Measurements from ENCODE around the gene C1orf115.
A peak's percentile ranks its signal among the peaks of the same experiment; 100 is the strongest.
"Not testable (repeated sequence)": the region's sequence is repeated elsewhere in the genome, so short reads cannot be mapped to it uniquely, and the experiment has no call there.

The C1orf115 gene, protein sequence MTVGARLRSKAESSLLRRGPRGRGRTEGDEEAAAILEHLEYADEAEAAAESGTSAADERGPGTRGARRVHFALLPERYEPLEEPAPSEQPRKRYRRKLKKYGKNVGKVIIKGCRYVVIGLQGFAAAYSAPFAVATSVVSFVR

DNA sequence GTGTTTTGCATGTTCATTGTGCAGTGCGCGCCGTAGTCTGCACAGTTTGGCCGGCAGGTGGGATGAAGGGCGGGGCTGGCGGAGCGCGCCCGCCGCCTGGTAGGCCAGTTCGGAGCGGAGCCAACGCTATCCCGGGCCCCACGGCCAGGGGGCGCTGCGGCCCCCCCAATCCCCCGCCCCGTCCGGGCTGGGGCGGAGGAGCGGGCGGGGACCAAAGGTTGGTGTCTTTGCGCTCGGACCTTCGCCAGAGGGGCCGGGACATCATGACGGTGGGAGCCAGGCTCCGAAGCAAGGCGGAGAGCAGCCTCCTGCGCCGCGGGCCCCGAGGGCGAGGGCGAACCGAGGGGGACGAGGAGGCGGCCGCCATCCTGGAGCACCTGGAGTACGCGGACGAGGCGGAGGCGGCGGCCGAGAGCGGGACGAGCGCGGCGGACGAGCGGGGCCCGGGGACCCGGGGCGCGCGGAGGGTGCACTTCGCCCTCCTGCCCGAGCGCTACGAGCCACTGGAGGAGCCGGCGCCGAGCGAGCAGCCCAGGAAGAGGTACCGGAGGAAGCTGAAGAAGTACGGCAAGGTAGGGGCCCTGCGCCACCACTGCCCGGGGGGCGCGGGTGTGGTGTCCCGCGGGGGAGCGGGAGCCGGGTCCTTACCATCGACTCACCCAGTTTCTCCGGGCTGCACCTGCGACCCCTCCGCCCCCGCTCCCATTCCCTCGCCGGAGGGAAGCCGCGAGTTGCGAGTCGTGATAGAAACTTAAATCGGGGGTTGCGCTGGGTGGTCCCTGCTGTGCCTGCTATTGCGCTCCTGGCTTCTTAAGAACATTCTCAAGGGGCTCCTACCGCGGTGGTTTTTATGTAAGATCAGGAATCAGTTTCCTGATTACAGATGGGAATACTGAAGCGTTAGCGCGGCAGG, at the start of gene C1orf115:
C1orf115 (plus strand) TSS at position 224 of the 913 bp plus-strand sequence; CDS start at position 264, 40 bp downstream.
- peak; percentile 25 to 44 for DNase-seq (ENCODE audit: low read depth in 2 of 2)

- DNase-seq (ENCODE audit: low read depth in 2 of 2): no peak
Measured at GRCh38 chr1:220642285-220642684, 47.9 kb upstream of the C1orf115 start.

DNA sequence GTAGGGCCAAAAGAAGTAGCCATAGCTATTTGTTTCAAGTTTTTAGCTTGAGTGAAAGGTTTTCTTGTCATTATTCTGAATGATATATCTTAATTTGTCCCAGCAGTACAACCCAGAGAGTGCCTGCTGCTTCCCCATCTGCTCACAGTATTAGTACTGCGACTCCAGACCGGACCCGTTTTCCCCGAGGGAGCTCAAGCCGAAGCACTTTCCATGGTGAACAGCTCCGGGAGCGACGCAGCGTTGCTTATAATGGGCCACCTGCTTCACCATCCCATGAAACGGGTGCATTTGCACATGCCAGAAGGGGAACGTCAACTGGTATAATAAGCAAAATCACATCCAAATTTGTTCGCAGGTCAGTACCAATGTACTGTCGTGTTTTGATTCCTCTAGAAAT, 37.2 kb upstream of the C1orf115 start:
- no peak for DNase-seq (ENCODE audit: low read depth in 2 of 2)

GRCh38 chr1:220655509-220655908, 34.7 kb upstream of the C1orf115 start:
- no peak for DNase-seq (ENCODE audit: low read depth in 2 of 2)

DNA sequence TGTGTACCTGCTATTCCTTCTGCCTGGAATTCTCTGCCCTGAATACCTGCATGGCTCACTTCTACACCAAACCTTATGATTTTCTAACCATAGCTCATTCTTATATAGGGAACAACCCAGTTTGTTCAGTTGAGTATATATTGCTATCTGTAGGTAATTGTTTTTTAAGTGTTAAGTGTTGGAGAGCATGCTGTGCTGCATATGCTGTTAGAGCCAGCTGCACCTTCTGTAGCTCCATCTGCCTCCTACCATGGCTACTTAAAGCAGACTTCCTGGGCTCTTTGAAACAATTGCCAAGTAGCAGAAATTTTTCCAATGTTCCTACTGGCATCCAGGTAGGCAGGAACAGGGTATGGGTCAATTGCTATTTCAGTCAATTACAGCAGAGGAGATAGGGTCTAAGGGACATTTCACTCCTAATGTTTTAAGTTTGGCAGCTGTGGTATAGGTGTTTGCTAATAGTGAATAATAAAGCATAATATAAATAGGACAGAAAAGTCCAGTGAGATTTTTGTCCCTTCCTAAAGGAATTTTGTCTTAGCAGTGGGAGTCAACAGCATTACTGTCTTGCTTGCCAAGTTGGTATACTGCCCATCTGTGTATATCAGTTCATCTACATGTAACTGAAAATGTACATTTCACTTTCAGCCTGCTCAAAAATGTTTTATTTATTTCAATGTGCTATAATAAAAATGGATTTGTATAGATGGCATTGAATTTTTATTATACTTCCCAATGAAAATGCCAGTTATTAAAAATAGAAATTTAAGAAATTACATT, 34.0 kb upstream of the C1orf115 start:
- DNase-seq (ENCODE audit: low read depth in 2 of 2): no peak

GRCh38 chr1:220666349-220666748, 23.8 kb upstream of the C1orf115 start:
- no peak for DNase-seq (ENCODE audit: low read depth in 2 of 2)

DNA sequence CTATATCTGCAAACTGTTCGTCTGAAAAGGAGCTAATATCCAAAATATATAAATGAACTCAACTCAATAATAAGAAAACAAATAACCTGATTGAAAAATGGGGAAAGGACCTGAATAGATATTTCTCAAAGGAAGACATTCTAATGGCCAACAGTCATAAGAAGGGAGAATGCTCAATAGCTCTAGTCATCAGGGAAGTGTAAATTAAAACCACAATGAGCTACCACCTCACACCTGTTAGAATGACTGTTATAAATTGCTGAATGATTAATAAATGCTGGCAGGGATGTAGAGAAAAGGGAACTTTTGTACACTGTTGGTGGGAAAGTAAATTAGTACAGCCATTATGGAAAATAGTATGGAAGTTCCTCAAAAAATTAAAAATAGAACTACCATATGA, 21.2 kb upstream of the C1orf115 start:
- DNase-seq (ENCODE audit: low read depth in 2 of 2): no peak

DNA sequence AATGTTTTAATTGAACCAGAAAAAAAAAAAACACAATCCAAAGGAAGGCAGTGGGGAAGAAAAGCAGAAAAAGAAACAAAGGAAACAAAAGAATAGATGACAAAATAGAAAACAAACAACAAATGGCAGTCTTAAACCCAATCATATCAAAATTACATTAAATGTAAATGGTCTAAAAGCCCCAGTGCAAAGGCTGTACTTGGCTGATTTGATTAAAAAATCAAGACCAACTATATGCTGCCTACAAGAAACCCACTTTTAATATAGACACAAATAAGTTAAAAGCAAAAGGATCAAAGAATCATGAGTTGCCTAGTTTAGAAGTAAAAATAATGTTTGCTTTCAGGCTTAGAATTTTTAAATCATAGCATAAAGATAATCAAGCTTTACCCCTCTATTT, 19.8 kb upstream of the C1orf115 start:
- no peak for DNase-seq (ENCODE audit: low read depth in 2 of 2)

- DNase-seq (ENCODE audit: low read depth in 2 of 2): no peak
Measured at GRCh38 chr1:220673921-220674320, 16.2 kb upstream of the C1orf115 start.

DNA sequence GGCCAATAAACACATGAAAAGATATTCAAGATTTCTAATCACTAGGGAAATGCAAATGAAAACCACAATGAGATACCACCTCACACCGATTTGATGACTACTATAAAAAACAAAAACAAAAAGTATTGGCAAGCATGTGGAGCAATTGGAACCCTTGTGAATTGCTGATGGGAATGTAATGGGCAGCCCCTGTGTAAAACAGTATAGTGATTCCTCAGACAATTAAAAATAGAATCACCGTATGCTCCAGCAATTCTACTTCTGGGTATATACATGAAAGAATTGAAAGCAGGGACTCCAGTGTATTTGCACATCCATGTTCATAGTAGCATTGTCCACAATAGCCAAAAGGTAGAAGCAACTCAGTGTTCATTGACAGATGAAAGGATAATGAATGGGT, 12.9 kb upstream of the C1orf115 start:
- DNase-seq (ENCODE audit: low read depth in 2 of 2): no peak

- no peak for DNase-seq (ENCODE audit: low read depth in 2 of 2)
Measured at GRCh38 chr1:220680085-220680687, 10.0 kb upstream of the C1orf115 start.

- DNase-seq (ENCODE audit: low read depth in 2 of 2): no peak
Measured at GRCh38 chr1:220681220-220681880, 8.8 kb upstream of the C1orf115 start.

DNA sequence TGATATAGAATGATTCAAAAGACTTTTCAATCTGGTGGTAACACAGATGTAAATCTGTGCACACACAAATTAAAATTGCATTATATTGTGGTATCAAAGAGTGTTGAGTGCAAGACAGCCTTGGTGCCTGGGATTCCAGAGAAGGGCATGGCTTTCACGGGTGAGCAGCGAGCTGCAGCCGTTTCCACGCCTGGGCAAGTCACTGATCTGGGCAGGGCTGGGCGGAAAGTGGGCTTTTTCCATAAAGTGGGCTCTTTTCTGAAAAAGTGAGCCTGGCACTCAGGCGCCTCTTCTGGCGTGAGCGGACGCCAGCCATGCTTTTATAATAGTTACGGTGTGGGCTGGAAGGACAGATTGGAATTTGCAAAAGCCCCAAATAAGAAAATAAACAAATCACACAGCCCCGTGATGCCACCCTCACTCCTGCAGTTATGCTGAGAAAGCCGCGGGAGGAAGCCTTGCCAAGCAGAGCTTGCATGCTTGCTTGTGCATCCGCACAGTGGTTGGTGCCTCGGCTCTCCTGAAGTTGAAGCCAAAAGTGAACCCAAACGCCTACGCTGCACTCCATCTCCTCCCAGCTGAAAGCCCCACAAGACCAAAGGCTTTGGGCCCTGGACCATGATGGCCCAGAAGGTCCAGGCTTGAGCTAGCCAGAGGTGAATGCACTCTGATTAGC, 7.1 kb upstream of the C1orf115 start:
- DNase-seq (ENCODE audit: low read depth in 2 of 2): no peak

GRCh38 chr1:220683716-220684115, 6.4 kb upstream of the C1orf115 start:
- DNase-seq (ENCODE audit: low read depth in 2 of 2): not testable (repeated sequence)

- DNase-seq (ENCODE audit: low read depth in 2 of 2): no peak
Measured at GRCh38 chr1:220684890-220685289, 5.3 kb upstream of the C1orf115 start.

GRCh38 chr1:220685879-220686278, 4.3 kb upstream of the C1orf115 start:
- DNase-seq (ENCODE audit: low read depth in 2 of 2): no peak

- no peak for DNase-seq (ENCODE audit: low read depth in 2 of 2)
Measured at GRCh38 chr1:220687809-220688208, 2.4 kb upstream of the C1orf115 start.

DNA sequence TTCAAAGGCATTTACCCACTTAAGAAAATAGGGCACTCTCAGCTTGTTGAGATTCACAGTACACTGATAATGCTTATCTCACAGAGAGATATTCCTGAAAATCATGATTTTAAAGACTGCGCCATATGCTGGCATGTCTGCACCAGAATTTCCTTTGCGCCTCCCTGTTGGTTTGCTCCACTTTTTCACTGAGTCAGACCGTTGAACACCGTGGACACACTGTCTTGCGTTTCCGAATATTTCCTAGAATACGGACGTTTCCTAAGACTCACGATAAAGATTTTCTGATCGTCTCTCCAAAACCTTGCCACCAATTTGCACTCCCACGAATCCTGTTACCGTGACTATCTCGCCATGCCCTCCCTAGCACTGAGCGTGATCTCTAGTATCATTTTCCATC, 497 bp upstream of the C1orf115 start:
- DNase-seq (ENCODE audit: low read depth in 2 of 2): no peak

DNA sequence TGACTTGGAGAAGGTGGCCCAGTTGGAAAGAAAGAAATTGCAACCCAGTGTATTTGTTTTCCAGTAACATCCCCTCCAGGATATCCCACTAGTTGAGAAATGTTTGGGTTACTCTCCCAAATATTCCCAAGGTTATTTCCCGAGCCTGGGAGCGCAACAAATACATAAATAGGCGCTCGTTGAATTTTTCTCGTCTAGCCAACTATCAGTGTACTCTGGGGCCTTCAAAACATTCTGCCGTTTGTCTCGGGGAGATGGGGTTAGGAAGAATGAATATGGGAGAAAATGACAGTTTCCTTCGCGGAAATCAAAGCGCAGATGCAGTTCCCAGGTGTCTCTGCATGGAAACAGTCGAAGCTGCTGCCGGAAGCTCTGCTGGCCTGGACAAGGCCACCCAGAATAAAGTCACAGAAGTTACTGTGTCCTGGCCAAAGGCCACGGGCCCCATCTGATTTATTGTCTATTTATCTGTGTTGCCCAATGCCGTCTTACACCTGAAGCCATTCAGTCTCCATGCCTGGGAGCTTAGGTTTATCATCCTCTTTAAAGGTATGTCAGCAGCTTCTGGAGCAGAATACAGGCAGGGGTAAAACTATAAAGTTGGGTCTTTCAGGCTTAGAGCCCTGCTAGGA, 1.0 kb downstream of the C1orf115 start:
- no peak for DNase-seq (ENCODE audit: low read depth in 2 of 2)

DNA sequence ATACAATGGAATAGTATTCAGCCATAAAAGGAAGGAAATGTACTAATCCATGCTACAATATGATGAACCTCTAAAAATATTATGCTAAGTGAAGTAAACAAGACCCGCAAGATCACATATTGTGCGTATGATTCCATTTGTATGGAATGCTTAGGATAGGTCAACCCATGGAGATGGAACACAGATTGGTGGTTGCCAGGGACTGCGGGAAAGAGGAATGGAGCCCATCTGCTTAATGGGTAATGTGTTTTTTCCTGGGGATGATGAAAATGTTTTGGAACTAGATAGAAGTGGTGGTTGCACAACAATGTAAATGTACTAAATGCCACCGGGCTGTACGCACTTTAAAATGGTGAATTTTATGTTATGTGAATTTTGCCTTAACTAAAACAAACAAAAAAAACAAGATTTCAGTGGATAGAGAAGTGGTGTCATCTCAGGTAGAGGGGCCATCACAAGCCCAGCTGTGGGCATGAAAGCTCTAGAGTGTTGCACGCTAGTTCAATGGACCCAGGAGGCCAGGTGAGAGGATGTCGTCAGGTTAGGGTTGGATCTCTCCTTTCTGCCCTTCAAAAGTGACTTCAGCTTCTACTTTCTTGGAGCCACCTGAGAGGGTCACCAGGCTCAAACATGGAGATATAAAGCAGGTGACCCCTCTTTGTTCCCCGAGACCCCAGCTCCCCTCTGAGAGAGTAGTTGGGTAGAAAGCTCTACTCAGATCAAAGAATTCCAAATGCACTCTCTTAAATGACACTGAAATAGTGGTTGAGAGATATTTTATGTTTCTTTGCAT, 2.5 kb downstream of the C1orf115 start:
- no peak for DNase-seq (ENCODE audit: low read depth in 2 of 2)
